Measurements from ENCODE around the gene TIMELESS. TPM values are rescaled to one million over a fixed set of nuclear protein-coding genes. Genes with fewer than 3 reads are reported as not detected.

Gene TIMELESS
- total and polyA plus RNA-seq, 4 experiments from 2014 or later, result 3.2 to 7.5 (median 6.2) TPM

- no peak for DNase-seq
- Histone ChIP-seq H3K27me3 (ENCODE audit: insufficient read depth, low read length) (no peaks in the 10 kb centered on the region), H3K4me1 (ENCODE audit: insufficient read depth, low read length) (peaks cover 8% of the 10 kb centered on the region), H3K36me3 (ENCODE audit: insufficient read depth, low read length) (no peaks in the 10 kb centered on the region), H3K27ac (ENCODE audit: low read depth, low read length) (no peak overlapping the region), H3K9me3 (ENCODE audit: control insufficient read depth in 1 of 2, low read length in 2 of 2) (no peaks in the 10 kb centered on the region), H3K4me3 (ENCODE audit: low read length in 2 of 2) (no peak overlapping the region)
- intact Hi-C loops (cut with micrococcal nuclease), result loop anchor here (10.0 kb wide), 1 partner anchor 727 kb away; no protein-coding TSS in a partner anchor
- no peaks in the 10 kb centered on the region for H3K36me3 Mint-ChIP-seq
- POLR2A ChIA-PET (ENCODE audit: partially characterized antibody), result interaction anchor here (0.8 to 2.3 kb wide), 4 partner anchors 123 to 343 kb away, joined by 3 to 7 read pairs (median 4); partner anchors contain the start of genes IL23A and ZC3H10
- H3K27me3 Mint-ChIP-seq, result no peaks in the 10 kb centered on the region
- H3K4me3 Mint-ChIP-seq, result no peak overlapping the region
- no peak overlapping the region for H3K27ac Mint-ChIP-seq
- CTCF ChIA-PET (ENCODE audit: partially characterized antibody), result interaction anchor here (0.6 to 3.8 kb wide), 11 partner anchors 12 to 272 kb away, joined by 3 to 26 read pairs (median 5); partner anchors contain the start of genes COQ10A, IL23A, PAN2 and STAT2
- peaks cover 2 to 5% (median 5%) of the 10 kb centered on the region in 4 donors for H3K4me1 Mint-ChIP-seq
- H3K9me3 Mint-ChIP-seq, result no peaks in the 10 kb centered on the region
Observed at GRCh38 chr12:56461235-56462159, 12.3 kb upstream of the TIMELESS start.

GRCh38 chr12:56457817-56458216, 8.6 kb upstream of the TIMELESS start:
- Mint-ChIP-seq H3K36me3 (no peaks in the 10 kb centered on the region), H3K4me1 (no peaks in the 10 kb centered on the region), H3K27ac (no peak overlapping the region), H3K9me3 (no peaks in the 10 kb centered on the region), H3K27me3 (no peaks in the 10 kb centered on the region), H3K4me3 (no peak overlapping the region)
- Histone ChIP-seq H3K36me3 (ENCODE audit: insufficient read depth, low read length) (no peaks in the 10 kb centered on the region), H3K27ac (ENCODE audit: low read depth, low read length) (no peak overlapping the region), H3K27me3 (ENCODE audit: insufficient read depth, low read length) (no peaks in the 10 kb centered on the region), H3K4me1 (ENCODE audit: insufficient read depth, low read length) (no peaks in the 10 kb centered on the region), H3K4me3 (ENCODE audit: low read length in 2 of 2) (no peak overlapping the region), H3K9me3 (ENCODE audit: control insufficient read depth in 1 of 2, low read length in 2 of 2) (no peaks in the 10 kb centered on the region)
- CTCF ChIA-PET (ENCODE audit: partially characterized antibody), result no interaction called here
- intact Hi-C loops (cut with micrococcal nuclease), result no loop called here
- no peak for DNase-seq
- POLR2A ChIA-PET (ENCODE audit: partially characterized antibody), result interaction anchor here (1.4 to 2.1 kb wide), 2 partner anchors 9 to 10 kb away, joined by 4 read pairs; partner anchors contain the start of gene TIMELESS

- ChIA-PET CTCF (ENCODE audit: partially characterized antibody) (interaction anchor here (2.1 kb wide), 1 partner anchor 10 kb away, joined by 10 read pairs; no protein-coding TSS in a partner anchor), POLR2A (ENCODE audit: partially characterized antibody) (interaction anchor here (0.8 kb wide), 1 partner anchor 96 kb away, joined by 3 read pairs; no protein-coding TSS in a partner anchor)
- H3K27me3 Mint-ChIP-seq, result no peaks in the 10 kb centered on the region
- no peak for DNase-seq
- no peaks in the 10 kb centered on the region for H3K36me3 Mint-ChIP-seq
- no peak within 1 kb of the TSS for H3K4me3 Mint-ChIP-seq
- Histone ChIP-seq H3K27me3 (ENCODE audit: insufficient read depth, low read length) (no peaks in the 10 kb centered on the region), H3K4me3 (ENCODE audit: low read length in 2 of 2) (no peak within 1 kb of the TSS), H3K4me1 (ENCODE audit: insufficient read depth, low read length) (peaks cover 4% of the 10 kb centered on the region), H3K9me3 (ENCODE audit: control insufficient read depth in 1 of 2, low read length in 2 of 2) (no peaks in the 10 kb centered on the region), H3K36me3 (ENCODE audit: insufficient read depth, low read length) (no peaks in the 10 kb centered on the region), H3K27ac (ENCODE audit: low read depth, low read length) (no peak within 1 kb of the TSS)
- H3K4me1 Mint-ChIP-seq, result peaks cover 4 to 10% (median 4%) of the 10 kb centered on the region in 4 donors
- H3K9me3 Mint-ChIP-seq, result no peaks in the 10 kb centered on the region
- H3K27ac Mint-ChIP-seq, result peak within 1 kb of the TSS in 1 of 7 donors; percentile 72
- intact Hi-C loops (cut with micrococcal nuclease), result no loop called here
Observed at GRCh38 chr12:56454557-56454956, 5.3 kb upstream of the TIMELESS start, which contains the start of gene MIP. MIP (minus strand) TSS chr12:56454657; CDS start chr12:56454613, 44 bp downstream.

- no peak for DNase-seq
- Histone ChIP-seq H3K9me3 (ENCODE audit: control insufficient read depth in 1 of 2, low read length in 2 of 2) (no peaks in the 10 kb centered on the region), H3K27ac (ENCODE audit: low read depth, low read length) (no peak overlapping the region), H3K36me3 (ENCODE audit: insufficient read depth, low read length) (no peaks in the 10 kb centered on the region), H3K4me3 (ENCODE audit: low read length in 2 of 2) (no peak overlapping the region), H3K4me1 (ENCODE audit: insufficient read depth, low read length) (peaks cover 7% of the 10 kb centered on the region), H3K27me3 (ENCODE audit: insufficient read depth, low read length) (no peaks in the 10 kb centered on the region)
- no peak overlapping the region for H3K4me3 Mint-ChIP-seq
- no peaks in the 10 kb centered on the region for H3K36me3 Mint-ChIP-seq
- intact Hi-C loops (cut with micrococcal nuclease), result no loop called here
- H3K27me3 Mint-ChIP-seq, result no peaks in the 10 kb centered on the region
- peak overlapping the region in 2 of 7 donors; percentile 18 to 24 for H3K27ac Mint-ChIP-seq
- ChIA-PET CTCF (ENCODE audit: partially characterized antibody) (interaction anchor here (1.1 to 3.8 kb wide), 2 partner anchors 13 kb away, joined by 4 to 34 read pairs; no protein-coding TSS in a partner anchor), POLR2A (ENCODE audit: partially characterized antibody) (interaction anchor here (0.6 kb wide), 1 partner anchor 21 kb away, joined by 4 read pairs; no protein-coding TSS in a partner anchor)
- peaks cover 0 to 3% (median 0%) of the 10 kb centered on the region in 8 donors for H3K9me3 Mint-ChIP-seq
- H3K4me1 Mint-ChIP-seq, result peaks cover 11 to 28% (median 16%) of the 10 kb centered on the region in 4 donors
Observed at GRCh38 chr12:56451147-56451546, 1.9 kb upstream of the TIMELESS start.

GRCh38 chr12:56450241-56450640, 1.0 kb upstream of the TIMELESS start:
- no peaks in the 10 kb centered on the region for H3K9me3 ChIP-seq (ENCODE audit: control insufficient read depth in 1 of 2, low read length in 2 of 2)
- no peaks in the 10 kb centered on the region for H3K36me3 Mint-ChIP-seq
- intact Hi-C loops (cut with micrococcal nuclease), result no loop called here
- H3K27ac Mint-ChIP-seq, result peak overlapping the region in 4 of 7 donors; percentile 75 to 97 (median 96)
- no peak overlapping the region for H3K4me3 ChIP-seq (ENCODE audit: low read length in 2 of 2)
- ChIA-PET CTCF (ENCODE audit: partially characterized antibody) (interaction anchor here (0.7 to 3.8 kb wide), 5 partner anchors 11 to 332 kb away, joined by 3 to 34 read pairs (median 4); partner anchors contain the start of genes STAT2 and ZC3H10), POLR2A (ENCODE audit: partially characterized antibody) (interaction anchor here (0.6 to 2.9 kb wide), 12 partner anchors 13 to 979 kb away, joined by 3 to 31 read pairs (median 11); partner anchors contain the start of genes CNPY2, COQ10A, IL23A and RNF41)
- no peaks in the 10 kb centered on the region for H3K27me3 Mint-ChIP-seq
- peak overlapping the region in 6 of 8 donors; percentile 35 to 94 (median 92) for H3K4me3 Mint-ChIP-seq
- peaks cover 0 to 3% (median 0%) of the 10 kb centered on the region in 8 donors for H3K9me3 Mint-ChIP-seq
- peaks cover 11 to 28% (median 16%) of the 10 kb centered on the region in 4 donors for H3K4me1 Mint-ChIP-seq
- no peak overlapping the region for H3K27ac ChIP-seq (ENCODE audit: low read depth, low read length)
- H3K27me3 ChIP-seq (ENCODE audit: insufficient read depth, low read length), result no peaks in the 10 kb centered on the region
- H3K4me1 ChIP-seq (ENCODE audit: insufficient read depth, low read length), result peaks cover 7% of the 10 kb centered on the region
- H3K36me3 ChIP-seq (ENCODE audit: insufficient read depth, low read length), result no peaks in the 10 kb centered on the region
- DNase-seq, result no peak

GRCh38 chr12:56449622-56449984, 377 bp upstream of the TIMELESS start:
- Mint-ChIP-seq H3K36me3 (no peaks in the 10 kb centered on the region), H3K27me3 (no peaks in the 10 kb centered on the region), H3K4me1 (peaks cover 11 to 28% (median 16%) of the 10 kb centered on the region in 4 donors), H3K4me3 (peak overlapping the region; percentile 90 to 95 (median 94)), H3K9me3 (peaks cover 0 to 3% (median 0%) of the 10 kb centered on the region in 8 donors), H3K27ac (peak overlapping the region; percentile 75 to 98 (median 97))
- no peaks in the 10 kb centered on the region for H3K27me3 ChIP-seq (ENCODE audit: insufficient read depth, low read length)
- H3K4me3 ChIP-seq (ENCODE audit: low read length in 2 of 2), result peak overlapping the region; percentile 96
- peaks cover 7% of the 10 kb centered on the region for H3K4me1 ChIP-seq (ENCODE audit: insufficient read depth, low read length)
- peak overlapping the region; percentile 75 for H3K27ac ChIP-seq (ENCODE audit: low read depth, low read length)
- H3K36me3 ChIP-seq (ENCODE audit: insufficient read depth, low read length), result no peaks in the 10 kb centered on the region
- POLR2A ChIA-PET (ENCODE audit: partially characterized antibody), result interaction anchor here (0.6 to 2.9 kb wide), 23 partner anchors 9 to 980 kb away, joined by 3 to 31 read pairs (median 6); partner anchors contain the start of genes ANKRD52, CNPY2, COQ10A and CS
- CTCF ChIA-PET (ENCODE audit: partially characterized antibody), result interaction anchor here (0.7 to 3.8 kb wide), 8 partner anchors 11 to 332 kb away, joined by 3 to 34 read pairs (median 4); partner anchors contain the start of genes ANKRD52, STAT2 and ZC3H10
- H3K9me3 ChIP-seq (ENCODE audit: control insufficient read depth in 1 of 2, low read length in 2 of 2), result no peaks in the 10 kb centered on the region
- intact Hi-C loops (cut with micrococcal nuclease), result loop anchor here (1.0 kb wide), 6 partner anchors 15 to 133 kb away; partner anchors contain the start of genes IL23A, SPRYD4 and STAT2
- DNase-seq, result no peak

All from CD4-positive, alpha-beta memory T cell (primary cell).